ENCODE measurements around the gene FTO.

FTO gene

DNA sequence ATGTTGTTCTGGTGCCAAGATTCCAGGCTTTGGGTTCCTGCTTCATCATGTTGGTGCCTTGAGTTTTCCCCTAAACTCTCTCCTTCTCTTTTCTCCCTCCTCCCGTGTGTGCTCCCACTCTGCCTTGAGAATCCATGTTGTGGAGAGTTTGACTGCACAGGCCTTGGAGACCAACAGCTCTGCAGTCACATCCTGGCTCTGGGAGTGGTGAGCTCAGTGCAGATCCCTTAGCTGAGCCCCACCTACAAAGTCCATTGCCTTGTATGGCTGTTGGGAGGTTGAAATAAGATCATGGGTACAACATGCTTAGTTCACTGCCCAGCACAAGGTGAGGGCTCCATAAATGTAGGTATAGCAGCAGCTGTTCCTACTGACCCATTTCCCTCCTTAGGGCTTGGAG lies 496.8 kb downstream of the FTO start:
- no peak for DNase-seq

GRCh38 chr16:54201200-54201599 lies 497.2 kb downstream of the FTO start:
- no peak for DNase-seq

Measured in NK-92 treated with Interleukin-12 subunit alpha and Interleukin-12 subunit beta, amount 100 ng/mL, for 24 hours (cell line).